Sigmoid colon (tissue), 4 donors: ENCODE measurements around the gene TMEM138.

Source experiments
- CTCF ChIP-seq, 4 experiments: fragments of 450-650 bp in 3 of 4; fragments of 200-600 bp in 1 of 4; IDR thresholded peaks; one replicate each; pipeline ENCODE4 v1.5.1; 2016 to 2019; ENCODE audit warnings: antibody characterized with exemption in 4 of 4, mild to moderate bottlenecking in 3 of 4, moderate library complexity in 2 of 4
- EP300 ChIP-seq, 4 donors: sonication (generic); formaldehyde crosslinking; IDR thresholded peaks; one replicate each; pipeline ENCODE4 v1.6.1; 2017; ENCODE audit warnings: antibody characterized with exemption in 4 of 4
- POLR2AphosphoS5 ChIP-seq, 4 donors: sonication (generic); formaldehyde crosslinking; IDR thresholded peaks; one replicate each; pipeline ENCODE4 v1.6.1; 2017; ENCODE audit warnings: antibody characterized with exemption in 4 of 4

GRCh38 chr11:61332797-61333549 lies 29.2 kb upstream of the TMEM138 start, which contains the start of the genes DDB1 and TKFC:
- TF ChIP-seq CTCF (IDR thresholded peaks at IDR 0.05): no peak
- TF ChIP-seq POLR2AphosphoS5 (IDR thresholded peaks at IDR 0.05): peak; percentile 76 to 91 (median 87)
- peak in 1 of 4 donors; percentile 56 for TF ChIP-seq EP300 (IDR thresholded peaks at IDR 0.05)
